HepG2 (cell line): Measurements from ENCODE around the gene WNT7B. TPM values are rescaled to one million over a fixed set of nuclear protein-coding genes. Genes with fewer than 3 reads are reported as not detected.

ENCODE experiments used
- CTCF ChIP-seq: sonication (generic); formaldehyde crosslinking; IDR thresholded peaks from 2 replicates; pipeline ENCODE4 v1.5.0; 2020; ENCODE audit warnings: mild to moderate bottlenecking, missing genetic modification reagents, moderate library complexity
- HNRNPLL ChIP-seq: fragments of 200-400 bp; formaldehyde crosslinking; IDR thresholded peaks from 2 replicates; pipeline ENCODE4 v1.6.1; 2017; ENCODE audit warnings: mild to moderate bottlenecking, low read depth, low read length; ENCODE audit not compliant: poor library complexity, severe bottlenecking
- MTF2 ChIP-seq: sonication (generic); formaldehyde crosslinking; IDR thresholded peaks from 2 replicates; pipeline ENCODE4 v1.5.0; 2020; ENCODE audit warnings: missing genetic modification reagents, borderline replicate concordance
- NAIF1 ChIP-seq: sonication (generic); formaldehyde crosslinking; IDR thresholded peaks from 2 replicates; pipeline ENCODE4 v1.5.0; 2020; ENCODE audit warnings: mild to moderate bottlenecking, missing genetic modification reagents, borderline replicate concordance
- SNAPC2 ChIP-seq: sonication (generic); formaldehyde crosslinking; IDR thresholded peaks from 2 replicates; pipeline ENCODE4 v1.8.1; 2022; ENCODE audit warnings: mild to moderate bottlenecking, missing genetic modification reagents
- TARDBP ChIP-seq: sonication (generic); formaldehyde crosslinking; IDR thresholded peaks from 2 replicates; pipeline ENCODE4 v1.8.0; 2022; ENCODE audit warnings: mild to moderate bottlenecking, missing genetic modification reagents
- TOPORS ChIP-seq: sonication (generic); formaldehyde crosslinking; IDR thresholded peaks from 2 replicates; pipeline ENCODE4 v1.8.0; 2023; ENCODE audit warnings: mild to moderate bottlenecking, missing genetic modification reagents
- ZNF292 ChIP-seq: sonication (generic); formaldehyde crosslinking; IDR thresholded peaks from 2 replicates; pipeline ENCODE4 v1.8.1; 2022; ENCODE audit warnings: mild to moderate bottlenecking, low read depth, missing genetic modification reagents, borderline replicate concordance
- ZNF317 ChIP-seq: sonication (generic); formaldehyde crosslinking; IDR thresholded peaks from 2 replicates; pipeline ENCODE4 v1.5.0; 2020; ENCODE audit warnings: mild to moderate bottlenecking, missing genetic modification reagents
- polyA plus RNA-seq, 8 experiments: library from polyadenylated mRNA; depleted of rRNA in 3 of 8; stranded (reverse) in 7 of 8; unstranded in 1 of 8; fragments of >200 nt; fragmentation: Illumina TruSeq in 4 of 8; extraction: Trizol in 4 of 8; gene quantifications; 2 replicates each; pipeline versions ENCODE4 v1.2.1 to v1.2.3, GENCODE V29; 2011 to 2016; ENCODE audit warnings: low read depth in 4 of 8, missing spikeins in 1 of 8, mixed read lengths in 1 of 8; ENCODE audit not compliant: insufficient read depth in 1 of 8
- total RNA-seq, 5 experiments: library from RNA; depleted of rRNA; stranded (reverse); fragments of >200 nt; fragmentation: Illumina TruSeq; extraction: Trizol; gene quantifications; 2 replicates each; pipeline ENCODE4 v1.2.3, GENCODE V29; 2016; ENCODE audit warnings: low read depth in 1 of 5
- TF ChIP-seq, protein P1 (sequence below): fragments of 450-650 bp; IDR thresholded peaks from 2 replicates; pipeline ENCODE4 v1.6.1; 2017; ENCODE audit warnings: mild to moderate bottlenecking
- TF ChIP-seq, protein P2 (sequence below): sonication (generic); formaldehyde crosslinking; IDR thresholded peaks from 2 replicates; pipeline ENCODE4 v1.4.0; 2020; ENCODE audit warnings: missing genetic modification reagents

The WNT7B gene
- total and polyA plus RNA-seq, 2 of the 13 experiments (the other 11 are each of a cell fraction or from before 2014, with no cell fraction given) = 0.09 TPM; not detected in 1

GRCh38 chr22:45969414-45969799 is 7.6 kb downstream of the WNT7B start (continued):
- peak; percentile 68 for TF ChIP-seq CTCF (CRISPR knock-in tag)
- TF ChIP-seq MTF2 (CRISPR knock-in tag) = no peak
- no peak for TF ChIP-seq ZNF317 (CRISPR knock-in tag)
- TF ChIP-seq, protein P1, sequence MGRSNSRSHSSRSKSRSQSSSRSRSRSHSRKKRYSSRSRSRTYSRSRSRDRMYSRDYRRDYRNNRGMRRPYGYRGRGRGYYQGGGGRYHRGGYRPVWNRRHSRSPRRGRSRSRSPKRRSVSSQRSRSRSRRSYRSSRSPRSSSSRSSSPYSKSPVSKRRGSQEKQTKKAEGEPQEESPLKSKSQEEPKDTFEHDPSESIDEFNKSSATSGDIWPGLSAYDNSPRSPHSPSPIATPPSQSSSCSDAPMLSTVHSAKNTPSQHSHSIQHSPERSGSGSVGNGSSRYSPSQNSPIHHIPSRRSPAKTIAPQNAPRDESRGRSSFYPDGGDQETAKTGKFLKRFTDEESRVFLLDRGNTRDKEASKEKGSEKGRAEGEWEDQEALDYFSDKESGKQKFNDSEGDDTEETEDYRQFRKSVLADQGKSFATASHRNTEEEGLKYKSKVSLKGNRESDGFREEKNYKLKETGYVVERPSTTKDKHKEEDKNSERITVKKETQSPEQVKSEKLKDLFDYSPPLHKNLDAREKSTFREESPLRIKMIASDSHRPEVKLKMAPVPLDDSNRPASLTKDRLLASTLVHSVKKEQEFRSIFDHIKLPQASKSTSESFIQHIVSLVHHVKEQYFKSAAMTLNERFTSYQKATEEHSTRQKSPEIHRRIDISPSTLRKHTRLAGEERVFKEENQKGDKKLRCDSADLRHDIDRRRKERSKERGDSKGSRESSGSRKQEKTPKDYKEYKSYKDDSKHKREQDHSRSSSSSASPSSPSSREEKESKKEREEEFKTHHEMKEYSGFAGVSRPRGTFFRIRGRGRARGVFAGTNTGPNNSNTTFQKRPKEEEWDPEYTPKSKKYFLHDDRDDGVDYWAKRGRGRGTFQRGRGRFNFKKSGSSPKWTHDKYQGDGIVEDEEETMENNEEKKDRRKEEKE = no peak
- no peak for TF ChIP-seq ZNF292
- peak; percentile 28 for TF ChIP-seq HNRNPLL
- TF ChIP-seq TARDBP (CRISPR knock-in tag) = no peak
- TF ChIP-seq NAIF1 (CRISPR knock-in tag) = no peak
- TF ChIP-seq, protein P2, sequence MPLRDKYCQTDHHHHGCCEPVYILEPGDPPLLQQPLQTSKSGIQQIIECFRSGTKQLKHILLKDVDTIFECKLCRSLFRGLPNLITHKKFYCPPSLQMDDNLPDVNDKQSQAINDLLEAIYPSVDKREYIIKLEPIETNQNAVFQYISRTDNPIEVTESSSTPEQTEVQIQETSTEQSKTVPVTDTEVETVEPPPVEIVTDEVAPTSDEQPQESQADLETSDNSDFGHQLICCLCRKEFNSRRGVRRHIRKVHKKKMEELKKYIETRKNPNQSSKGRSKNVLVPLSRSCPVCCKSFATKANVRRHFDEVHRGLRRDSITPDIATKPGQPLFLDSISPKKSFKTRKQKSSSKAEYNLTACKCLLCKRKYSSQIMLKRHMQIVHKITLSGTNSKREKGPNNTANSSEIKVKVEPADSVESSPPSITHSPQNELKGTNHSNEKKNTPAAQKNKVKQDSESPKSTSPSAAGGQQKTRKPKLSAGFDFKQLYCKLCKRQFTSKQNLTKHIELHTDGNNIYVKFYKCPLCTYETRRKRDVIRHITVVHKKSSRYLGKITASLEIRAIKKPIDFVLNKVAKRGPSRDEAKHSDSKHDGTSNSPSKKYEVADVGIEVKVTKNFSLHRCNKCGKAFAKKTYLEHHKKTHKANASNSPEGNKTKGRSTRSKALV = peak; percentile 37; the same call in 1 of the 2 replicates
- TF ChIP-seq TOPORS = no peak
- no peak for TF ChIP-seq SNAPC2 (CRISPR knock-in tag)
